IPS-18a (cell line): Measurements from ENCODE around the gene NRDE2.

ENCODE experiments used
- H3K27ac ChIP-seq: one replicate; pipeline ENCODE4 v1.5.1; 2013; ENCODE audit warnings: low read length
- H3K27me3 ChIP-seq: one replicate; pipeline ENCODE4 v1.6.1; 2013; ENCODE audit warnings: mild to moderate bottlenecking, low read length; ENCODE audit not compliant: control insufficient read depth, insufficient read depth
- H3K36me3 ChIP-seq: one replicate; pipeline ENCODE4 v1.6.1; 2013; ENCODE audit warnings: low read depth, low read length; ENCODE audit not compliant: control insufficient read depth
- H3K4me1 ChIP-seq: one replicate; pipeline ENCODE4 v1.6.1; 2013; ENCODE audit warnings: low read depth, low read length; ENCODE audit not compliant: control insufficient read depth
- H3K4me3 ChIP-seq: one replicate; pipeline ENCODE4 v1.5.1; 2013; ENCODE audit warnings: low read length
- H3K9ac ChIP-seq: one replicate; pipeline ENCODE4 v1.6.1; 2013; ENCODE audit warnings: mild to moderate bottlenecking, low read length, moderate library complexity
- H3K9me3 ChIP-seq: one replicate; pipeline ENCODE4 v1.6.1; 2013; ENCODE audit warnings: low read depth, low read length; ENCODE audit not compliant: control insufficient read depth

Gene NRDE2

GRCh38 chr14:90294872-90295271, 36.9 kb downstream of the NRDE2 start:
- Histone ChIP-seq H3K9ac (no peak overlapping the region), H3K4me1 (peaks cover 13% of the 10 kb centered on the region), H3K4me3 (no peak overlapping the region), H3K36me3 (peaks cover 21% of the 10 kb centered on the region), H3K27ac (no peak overlapping the region), H3K9me3 (no peaks in the 10 kb centered on the region), H3K27me3 (no peaks in the 10 kb centered on the region)

- H3K36me3 ChIP-seq: peaks cover 23% of the 10 kb centered on the region
- no peak overlapping the region for H3K4me3 ChIP-seq
- H3K27me3 ChIP-seq: no peaks in the 10 kb centered on the region
- H3K27ac ChIP-seq: no peak overlapping the region
- H3K9ac ChIP-seq: no peak overlapping the region
- H3K9me3 ChIP-seq: no peaks in the 10 kb centered on the region
- peaks cover 13% of the 10 kb centered on the region for H3K4me1 ChIP-seq
Observed at GRCh38 chr14:90293766-90294730, 37.7 kb downstream of the NRDE2 start.

GRCh38 chr14:90291699-90292098, 40.0 kb downstream of the NRDE2 start:
- Histone ChIP-seq H3K27ac (no peak overlapping the region), H3K9me3 (no peaks in the 10 kb centered on the region), H3K27me3 (no peaks in the 10 kb centered on the region), H3K36me3 (peaks cover 35% of the 10 kb centered on the region), H3K4me1 (peaks cover 13% of the 10 kb centered on the region), H3K9ac (no peak overlapping the region), H3K4me3 (no peak overlapping the region)

GRCh38 chr14:90290337-90291011, 41.3 kb downstream of the NRDE2 start:
- no peak overlapping the region for H3K4me3 ChIP-seq
- H3K9me3 ChIP-seq: no peaks in the 10 kb centered on the region
- H3K27me3 ChIP-seq: no peaks in the 10 kb centered on the region
- H3K9ac ChIP-seq: no peak overlapping the region
- H3K4me1 ChIP-seq: peaks cover 13% of the 10 kb centered on the region
- H3K36me3 ChIP-seq: peaks cover 35% of the 10 kb centered on the region
- no peak overlapping the region for H3K27ac ChIP-seq

- H3K27me3 ChIP-seq: no peaks in the 10 kb centered on the region
- peaks cover 28% of the 10 kb centered on the region for H3K36me3 ChIP-seq
- peaks cover 13% of the 10 kb centered on the region for H3K4me1 ChIP-seq
- no peak overlapping the region for H3K27ac ChIP-seq
- H3K9me3 ChIP-seq: no peaks in the 10 kb centered on the region
- H3K4me3 ChIP-seq: no peak overlapping the region
- H3K9ac ChIP-seq: no peak overlapping the region
Observed at GRCh38 chr14:90288651-90289355, 42.9 kb downstream of the NRDE2 start.

- Histone ChIP-seq H3K9me3 (no peaks in the 10 kb centered on the region), H3K4me3 (no peak overlapping the region), H3K27ac (no peak overlapping the region), H3K4me1 (peaks cover 13% of the 10 kb centered on the region), H3K36me3 (peaks cover 28% of the 10 kb centered on the region), H3K27me3 (no peaks in the 10 kb centered on the region), H3K9ac (no peak overlapping the region)
Observed at GRCh38 chr14:90287791-90288190, 44.0 kb downstream of the NRDE2 start.

- no peak overlapping the region for H3K27ac ChIP-seq
- peaks cover 8% of the 10 kb centered on the region for H3K36me3 ChIP-seq
- no peaks in the 10 kb centered on the region for H3K27me3 ChIP-seq
- no peaks in the 10 kb centered on the region for H3K4me1 ChIP-seq
- no peaks in the 10 kb centered on the region for H3K9me3 ChIP-seq
- H3K4me3 ChIP-seq: no peak overlapping the region
- no peak overlapping the region for H3K9ac ChIP-seq
Observed at GRCh38 chr14:90281756-90282155, 50.0 kb downstream of the NRDE2 start.

GRCh38 chr14:90281261-90281660, 50.5 kb downstream of the NRDE2 start:
- Histone ChIP-seq H3K4me3 (no peak overlapping the region), H3K27me3 (no peaks in the 10 kb centered on the region), H3K27ac (no peak overlapping the region), H3K4me1 (no peaks in the 10 kb centered on the region), H3K36me3 (peaks cover 8% of the 10 kb centered on the region), H3K9me3 (no peaks in the 10 kb centered on the region), H3K9ac (no peak overlapping the region)

- Histone ChIP-seq H3K36me3 (peaks cover 8% of the 10 kb centered on the region), H3K9ac (no peak overlapping the region), H3K9me3 (no peaks in the 10 kb centered on the region), H3K27me3 (no peaks in the 10 kb centered on the region), H3K4me3 (no peak overlapping the region), H3K4me1 (no peaks in the 10 kb centered on the region), H3K27ac (no peak overlapping the region)
Observed at GRCh38 chr14:90280096-90280495, 51.6 kb downstream of the NRDE2 start.

- Histone ChIP-seq H3K9ac (no peak overlapping the region), H3K27me3 (no peaks in the 10 kb centered on the region), H3K9me3 (no peaks in the 10 kb centered on the region), H3K36me3 (peaks cover 16% of the 10 kb centered on the region), H3K4me3 (no peak overlapping the region), H3K4me1 (no peaks in the 10 kb centered on the region), H3K27ac (no peak overlapping the region)
Observed at GRCh38 chr14:90278199-90279175, 53.3 kb downstream of the NRDE2 start.
